Left kidney (tissue), 2 donors: ENCODE data around the gene PTPRM. TPM values are rescaled to one million over a fixed set of nuclear protein-coding genes. Genes with fewer than 3 reads are reported as not detected.
"Not testable (repeated sequence)": the region's sequence is repeated elsewhere in the genome, so short reads cannot be mapped to it uniquely, and the experiment has no call there.

Experiments
- DNase-seq: peaks from one replicate; pipeline ENCODE4 v3.0.0-alpha.2; 2013
- polyA plus RNA-seq: library from polyadenylated mRNA; unstranded; fragments of 120-200 nt; gene quantifications from one replicate; pipeline ENCODE4 v1.2.1, GENCODE V29; 2013; ENCODE audit not compliant: insufficient read length

Gene PTPRM
- polyA plus RNA-seq, 1 donor, result 107 TPM

- no peak for DNase-seq
These were observed 383.4 kb downstream of the PTPRM start for GRCh38 chr18:7950380-7951136.

GRCh38 chr18:7953095-7953958, 386.2 kb downstream of the PTPRM start:
- peak; percentile 34 for DNase-seq

GRCh38 chr18:7954238-7954637, 387.1 kb downstream of the PTPRM start:
- DNase-seq, result no peak

- no peak for DNase-seq
These were observed 388.1 kb downstream of the PTPRM start for GRCh38 chr18:7955175-7955574.

- no peak for DNase-seq
These were observed 390.2 kb downstream of the PTPRM start for GRCh38 chr18:7957297-7957696.

GRCh38 chr18:7958081-7958896, 391.2 kb downstream of the PTPRM start:
- no peak for DNase-seq

- no peak for DNase-seq
These were observed 391.7 kb downstream of the PTPRM start for GRCh38 chr18:7958897-7959146.

GRCh38 chr18:7966682-7967081, 399.6 kb downstream of the PTPRM start:
- DNase-seq, result not testable (repeated sequence)

- no peak for DNase-seq
These were observed 407.2 kb downstream of the PTPRM start for GRCh38 chr18:7974200-7974874.

- DNase-seq, result no peak
These were observed 410.8 kb downstream of the PTPRM start for GRCh38 chr18:7977897-7978296.

- no peak for DNase-seq
These were observed 411.7 kb downstream of the PTPRM start for GRCh38 chr18:7978834-7979233.

- no peak for DNase-seq
These were observed 412.6 kb downstream of the PTPRM start for GRCh38 chr18:7979714-7980113.

GRCh38 chr18:7980136-7980535, 413.0 kb downstream of the PTPRM start:
- no peak for DNase-seq

- peak; percentile 27 for DNase-seq
These were observed 413.5 kb downstream of the PTPRM start for GRCh38 chr18:7980656-7981055.

GRCh38 chr18:7982216-7982615, 415.1 kb downstream of the PTPRM start:
- DNase-seq, result no peak

- DNase-seq, result no peak
These were observed 420.3 kb downstream of the PTPRM start for GRCh38 chr18:7987284-7987976.

- no peak for DNase-seq
These were observed 423.6 kb downstream of the PTPRM start for GRCh38 chr18:7990670-7991069.

- DNase-seq, result no peak
These were observed 434.7 kb downstream of the PTPRM start for GRCh38 chr18:8001711-8002301.

GRCh38 chr18:8003878-8004675, 437.0 kb downstream of the PTPRM start:
- no peak for DNase-seq

GRCh38 chr18:8004792-8005191, 437.7 kb downstream of the PTPRM start:
- no peak for DNase-seq
